Measurements from ENCODE around the gene SOX6. TPM values are rescaled to one million over a fixed set of nuclear protein-coding genes. Genes with fewer than 3 reads are reported as not detected.
A peak's percentile ranks its signal among the peaks of the same experiment; 100 is the strongest.

The SOX6 gene
- total and polyA plus RNA-seq, 2 of the 13 experiments (the other 11 are each of a cell fraction or from before 2014, with no cell fraction given), result 2.6 to 11.2 TPM

- TF ChIP-seq ZNF775 (CRISPR knock-in tag; IDR thresholded peaks at IDR 0.05; ENCODE audit: borderline replicate concordance), result no peak
- peak; percentile 53; the same call in 1 of the 2 replicates for TF ChIP-seq CEBPB (IDR thresholded peaks at IDR 0.05; ENCODE audit: borderline replicate concordance, low read depth, low read length)
- Histone ChIP-seq H3K4me1 (ENCODE audit: insufficient read depth, low read length) (no peaks in the 10 kb centered on the region), H3K9ac (ENCODE audit: insufficient read depth, low read depth, low read length) (no peak overlapping the region), H3K27ac (ENCODE audit: extremely low read length, insufficient read depth, low read length) (no peak overlapping the region), H3K4me3 (replicated peaks in 1 of 3; ENCODE audit: insufficient read depth in 1 of 3, low read depth in 2 of 3, low read length in 3 of 3) (no peak overlapping the region), H3K27me3 (ENCODE audit: control insufficient read depth in 1 of 2, insufficient read depth in 2 of 2, low read length in 2 of 2) (no peaks in the 10 kb centered on the region; a peak in 1 of 5 replicates), H3K36me3 (replicated peaks in 1 of 2; ENCODE audit: control insufficient read depth in 1 of 2, insufficient read depth in 2 of 2, low read length in 2 of 2) (no peaks in the 10 kb centered on the region), H4K20me1 (ENCODE audit: insufficient read depth, low read length) (no peaks in the 10 kb centered on the region), H3K4me2 (ENCODE audit: low read depth, low read length) (no peak overlapping the region), H3K79me2 (ENCODE audit: insufficient read depth, low read length) (no peaks in the 10 kb centered on the region), H2AFZ (ENCODE audit: low read length) (no peak overlapping the region), H3K9me3 (ENCODE audit: low read length) (no peaks in the 10 kb centered on the region)
- CTCF ChIA-PET (ENCODE audit: low intra/inter-chr PET ratio, low total read pairs), result no interaction called here
- POLR2A ChIA-PET, result no interaction called here
- in situ Hi-C loops (cut with HindIII; ENCODE audit: extremely low pct_ligation_motif_present, low pct_unique_long_range_greater_than_20kb), result no loop called here
- no peak for ATAC-seq
- DNase-seq (ENCODE audit: low spot score), result no peak
- no peak for FAIRE-seq
- BruUV-seq (replicated peaks), result no TSS peak
- intact Hi-C loops (cut with micrococcal nuclease; ENCODE audit: unreplicated experiment), result no loop called here
Measured at GRCh38 chr11:16279524-16279923, 76.8 kb downstream of the SOX6 start.

GRCh38 chr11:16278979-16279378 lies 77.4 kb downstream of the SOX6 start:
- intact Hi-C loops (cut with micrococcal nuclease; ENCODE audit: unreplicated experiment), result no loop called here
- in situ Hi-C loops (cut with HindIII; ENCODE audit: extremely low pct_ligation_motif_present, low pct_unique_long_range_greater_than_20kb), result no loop called here
- Histone ChIP-seq H3K4me1 (ENCODE audit: insufficient read depth, low read length) (no peaks in the 10 kb centered on the region), H3K9me3 (ENCODE audit: low read length) (no peaks in the 10 kb centered on the region), H3K4me3 (replicated peaks in 1 of 3; ENCODE audit: insufficient read depth in 1 of 3, low read depth in 2 of 3, low read length in 3 of 3) (no peak overlapping the region), H2AFZ (ENCODE audit: low read length) (no peak overlapping the region), H3K27me3 (ENCODE audit: control insufficient read depth in 1 of 2, insufficient read depth in 2 of 2, low read length in 2 of 2) (no peaks in the 10 kb centered on the region; a peak in 1 of 5 replicates), H3K4me2 (ENCODE audit: low read depth, low read length) (no peak overlapping the region), H3K27ac (ENCODE audit: extremely low read length, insufficient read depth, low read length) (no peak overlapping the region), H3K36me3 (replicated peaks in 1 of 2; ENCODE audit: control insufficient read depth in 1 of 2, insufficient read depth in 2 of 2, low read length in 2 of 2) (no peaks in the 10 kb centered on the region), H4K20me1 (ENCODE audit: insufficient read depth, low read length) (no peaks in the 10 kb centered on the region), H3K9ac (ENCODE audit: insufficient read depth, low read depth, low read length) (no peak overlapping the region), H3K79me2 (ENCODE audit: insufficient read depth, low read length) (no peaks in the 10 kb centered on the region)
- no peak for ATAC-seq
- no peak for DNase-seq (ENCODE audit: low spot score)
- WGBS (ENCODE audit: low lambda C conversion rate), result 10% methylated on average over 1 of the region's 1 CpG
- no TSS peak for BruUV-seq (replicated peaks)
- FAIRE-seq, result no peak
- ChIA-PET CTCF (ENCODE audit: low intra/inter-chr PET ratio, low total read pairs) (no interaction called here), POLR2A (no interaction called here)
- TF ChIP-seq GTF3A (CRISPR knock-in tag; conservative IDR thresholded peaks at IDR 0.05) (no peak), ZNF772 (CRISPR knock-in tag; IDR thresholded peaks at IDR 0.05) (no peak), ZBTB21 (CRISPR knock-in tag; IDR thresholded peaks at IDR 0.05) (no peak), SNAPC2 (CRISPR knock-in tag; IDR thresholded peaks at IDR 0.05) (no peak), THAP8 (CRISPR knock-in tag; IDR thresholded peaks at IDR 0.05; ENCODE audit: borderline replicate concordance) (no peak), ZXDC (CRISPR knock-in tag; IDR thresholded peaks at IDR 0.05) (no peak), ZIK1 (CRISPR knock-in tag; IDR thresholded peaks at IDR 0.05; ENCODE audit: borderline replicate concordance, low read depth) (no peak), MXD4 (CRISPR knock-in tag; IDR thresholded peaks at IDR 0.05) (no peak), NFE2 (CRISPR knock-in tag; IDR thresholded peaks at IDR 0.05) (no peak), GABPB1 (CRISPR knock-in tag; IDR thresholded peaks at IDR 0.05) (no peak)
- TF ChIP-seq, protein P1, sequence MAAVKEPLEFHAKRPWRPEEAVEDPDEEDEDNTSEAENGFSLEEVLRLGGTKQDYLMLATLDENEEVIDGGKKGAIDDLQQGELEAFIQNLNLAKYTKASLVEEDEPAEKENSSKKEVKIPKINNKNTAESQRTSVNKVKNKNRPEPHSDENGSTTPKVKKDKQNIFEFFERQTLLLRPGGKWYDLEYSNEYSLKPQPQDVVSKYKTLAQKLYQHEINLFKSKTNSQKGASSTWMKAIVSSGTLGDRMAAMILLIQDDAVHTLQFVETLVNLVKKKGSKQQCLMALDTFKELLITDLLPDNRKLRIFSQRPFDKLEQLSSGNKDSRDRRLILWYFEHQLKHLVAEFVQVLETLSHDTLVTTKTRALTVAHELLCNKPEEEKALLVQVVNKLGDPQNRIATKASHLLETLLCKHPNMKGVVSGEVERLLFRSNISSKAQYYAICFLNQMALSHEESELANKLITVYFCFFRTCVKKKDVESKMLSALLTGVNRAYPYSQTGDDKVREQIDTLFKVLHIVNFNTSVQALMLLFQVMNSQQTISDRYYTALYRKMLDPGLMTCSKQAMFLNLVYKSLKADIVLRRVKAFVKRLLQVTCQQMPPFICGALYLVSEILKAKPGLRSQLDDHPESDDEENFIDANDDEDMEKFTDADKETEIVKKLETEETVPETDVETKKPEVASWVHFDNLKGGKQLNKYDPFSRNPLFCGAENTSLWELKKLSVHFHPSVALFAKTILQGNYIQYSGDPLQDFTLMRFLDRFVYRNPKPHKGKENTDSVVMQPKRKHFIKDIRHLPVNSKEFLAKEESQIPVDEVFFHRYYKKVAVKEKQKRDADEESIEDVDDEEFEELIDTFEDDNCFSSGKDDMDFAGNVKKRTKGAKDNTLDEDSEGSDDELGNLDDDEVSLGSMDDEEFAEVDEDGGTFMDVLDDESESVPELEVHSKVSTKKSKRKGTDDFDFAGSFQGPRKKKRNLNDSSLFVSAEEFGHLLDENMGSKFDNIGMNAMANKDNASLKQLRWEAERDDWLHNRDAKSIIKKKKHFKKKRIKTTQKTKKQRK (IDR thresholded peaks at IDR 0.05; ENCODE audit: low read length), result no peak
